ENCODE results near the gene SERPINA5.
"Not testable (repeated sequence)": the region's sequence is repeated elsewhere in the genome, so short reads cannot be mapped to it uniquely, and the experiment has no call there.

The SERPINA5 gene

DNA sequence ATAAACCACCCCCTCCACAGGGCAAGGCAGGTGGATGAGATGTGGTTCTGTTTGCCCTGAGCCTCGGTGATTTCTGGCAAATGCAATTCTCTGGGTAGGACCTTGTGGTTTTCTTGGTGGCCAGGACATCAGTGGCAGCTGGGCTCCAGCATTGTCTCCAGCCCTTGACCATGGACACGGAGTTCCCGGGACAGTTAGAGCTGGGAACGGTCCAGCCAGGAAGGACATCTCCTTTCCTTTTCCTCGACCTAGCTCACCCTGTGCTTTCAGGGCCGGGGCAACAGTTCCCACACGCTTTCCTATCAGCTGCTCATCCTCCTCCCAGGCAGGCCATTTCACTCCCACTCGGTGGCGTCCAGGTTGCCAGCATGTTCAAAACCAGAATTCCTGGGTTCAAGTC is 10.8 kb upstream of the SERPINA5 start:
- Histone ChIP-seq H3K9ac (ENCODE audit: low read depth, low read length) (no peak overlapping the region), H3K27ac (ENCODE audit: low read length) (no peak overlapping the region), H3K4me1 (ENCODE audit: insufficient read depth, low read length) (no peaks in the 10 kb centered on the region), H3K4me3 (ENCODE audit: low read length) (no peak overlapping the region), H3K9me3 (ENCODE audit: insufficient read depth, low read depth, low read length) (no peaks in the 10 kb centered on the region), H3K27me3 (ENCODE audit: insufficient read depth, low read length) (no peaks in the 10 kb centered on the region), H3K36me3 (ENCODE audit: insufficient read depth, low read depth, low read length) (no peaks in the 10 kb centered on the region)

DNA sequence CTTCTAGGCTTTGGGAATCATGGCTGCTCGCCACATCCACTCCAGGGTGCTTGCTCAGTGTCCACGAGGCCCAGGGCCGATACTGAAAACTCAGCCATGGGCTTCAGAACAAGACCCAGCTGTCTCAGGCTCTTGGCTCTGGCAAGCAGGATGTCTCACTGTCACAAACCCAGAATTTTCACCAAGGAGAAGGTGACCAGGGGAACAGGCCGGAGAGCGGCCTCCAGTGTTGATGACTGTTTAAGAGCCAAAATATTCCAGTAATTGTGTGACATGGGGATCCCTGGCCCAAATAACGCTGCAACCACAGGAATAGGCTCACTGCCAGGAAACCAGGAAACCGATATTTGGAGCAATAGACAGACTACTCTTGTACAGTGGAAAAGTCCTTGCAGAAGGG is 9.8 kb upstream of the SERPINA5 start:
- H3K4me1 ChIP-seq (ENCODE audit: insufficient read depth, low read length), result no peaks in the 10 kb centered on the region
- no peaks in the 10 kb centered on the region for H3K27me3 ChIP-seq (ENCODE audit: insufficient read depth, low read length)
- no peak overlapping the region for H3K27ac ChIP-seq (ENCODE audit: low read length)
- H3K9ac ChIP-seq (ENCODE audit: low read depth, low read length), result no peak overlapping the region
- H3K4me3 ChIP-seq (ENCODE audit: low read length), result no peak overlapping the region
- H3K9me3 ChIP-seq (ENCODE audit: insufficient read depth, low read depth, low read length), result no peaks in the 10 kb centered on the region
- no peaks in the 10 kb centered on the region for H3K36me3 ChIP-seq (ENCODE audit: insufficient read depth, low read depth, low read length)

DNA sequence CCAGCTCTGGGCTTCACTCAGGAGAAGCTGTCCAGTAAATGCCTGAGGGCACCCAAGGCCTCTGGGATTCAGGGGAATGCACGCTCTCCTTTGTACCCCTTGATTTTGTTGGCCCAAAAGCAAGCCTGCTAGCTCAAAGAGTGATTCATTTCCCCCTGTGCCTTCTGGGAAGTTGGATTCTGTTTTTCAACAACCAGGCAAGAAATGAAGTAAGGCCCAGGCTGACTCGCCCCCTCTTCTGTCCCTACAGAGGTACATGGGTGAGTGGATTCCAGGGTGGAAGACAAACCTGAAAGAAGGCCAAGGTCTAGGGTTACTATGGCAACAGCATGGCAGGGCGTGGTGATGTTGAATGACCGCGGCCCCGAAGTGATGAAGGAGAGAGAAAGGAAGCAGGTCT is 9.3 kb upstream of the SERPINA5 start:
- Histone ChIP-seq H3K4me1 (ENCODE audit: insufficient read depth, low read length) (no peaks in the 10 kb centered on the region), H3K36me3 (ENCODE audit: insufficient read depth, low read depth, low read length) (no peaks in the 10 kb centered on the region), H3K9me3 (ENCODE audit: insufficient read depth, low read depth, low read length) (no peaks in the 10 kb centered on the region), H3K27me3 (ENCODE audit: insufficient read depth, low read length) (no peaks in the 10 kb centered on the region; the same call in 1 of the 2 replicates), H3K9ac (ENCODE audit: low read depth, low read length) (no peak overlapping the region), H3K4me3 (ENCODE audit: low read length) (no peak overlapping the region), H3K27ac (ENCODE audit: low read length) (no peak overlapping the region)

DNA sequence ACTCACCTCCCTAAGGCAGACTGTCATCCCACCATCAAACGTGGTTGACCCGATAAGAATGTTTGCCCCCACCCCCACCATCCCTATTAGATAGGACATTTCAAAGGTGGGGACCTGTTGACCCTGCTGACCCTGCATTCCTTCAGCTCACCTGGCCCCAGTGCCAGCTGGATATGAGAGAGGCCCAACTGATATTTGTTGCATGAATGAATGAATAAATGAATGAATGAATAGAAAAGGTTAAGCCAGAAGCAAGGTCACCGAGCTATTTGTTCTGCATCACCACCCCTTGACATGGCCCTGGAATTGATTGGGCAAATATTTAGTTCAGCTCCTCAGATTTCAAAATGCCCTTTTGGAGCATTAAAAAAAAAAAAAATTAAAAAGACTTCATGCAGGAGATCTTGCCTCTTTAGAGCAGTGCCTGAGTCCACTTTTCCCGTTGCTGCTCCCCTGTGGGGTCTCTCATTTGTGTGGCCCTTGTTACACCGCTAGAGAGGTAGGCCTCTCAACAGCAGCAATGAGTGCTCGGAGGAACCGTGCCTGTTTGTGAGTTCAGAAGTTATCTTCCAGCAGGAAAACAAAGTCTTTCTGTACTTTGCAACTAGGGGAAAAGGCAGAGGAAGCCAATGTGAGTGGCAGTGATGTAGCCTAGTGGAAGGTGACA is 8.5 kb upstream of the SERPINA5 start:
- Histone ChIP-seq H3K9ac (ENCODE audit: low read depth, low read length) (no peak overlapping the region), H3K27me3 (ENCODE audit: insufficient read depth, low read length) (no peaks in the 10 kb centered on the region; the same call in 1 of the 2 replicates), H3K27ac (ENCODE audit: low read length) (no peak overlapping the region), H3K9me3 (ENCODE audit: insufficient read depth, low read depth, low read length) (no peaks in the 10 kb centered on the region), H3K4me3 (ENCODE audit: low read length) (no peak overlapping the region), H3K4me1 (ENCODE audit: insufficient read depth, low read length) (no peaks in the 10 kb centered on the region), H3K36me3 (ENCODE audit: insufficient read depth, low read depth, low read length) (no peaks in the 10 kb centered on the region)

DNA sequence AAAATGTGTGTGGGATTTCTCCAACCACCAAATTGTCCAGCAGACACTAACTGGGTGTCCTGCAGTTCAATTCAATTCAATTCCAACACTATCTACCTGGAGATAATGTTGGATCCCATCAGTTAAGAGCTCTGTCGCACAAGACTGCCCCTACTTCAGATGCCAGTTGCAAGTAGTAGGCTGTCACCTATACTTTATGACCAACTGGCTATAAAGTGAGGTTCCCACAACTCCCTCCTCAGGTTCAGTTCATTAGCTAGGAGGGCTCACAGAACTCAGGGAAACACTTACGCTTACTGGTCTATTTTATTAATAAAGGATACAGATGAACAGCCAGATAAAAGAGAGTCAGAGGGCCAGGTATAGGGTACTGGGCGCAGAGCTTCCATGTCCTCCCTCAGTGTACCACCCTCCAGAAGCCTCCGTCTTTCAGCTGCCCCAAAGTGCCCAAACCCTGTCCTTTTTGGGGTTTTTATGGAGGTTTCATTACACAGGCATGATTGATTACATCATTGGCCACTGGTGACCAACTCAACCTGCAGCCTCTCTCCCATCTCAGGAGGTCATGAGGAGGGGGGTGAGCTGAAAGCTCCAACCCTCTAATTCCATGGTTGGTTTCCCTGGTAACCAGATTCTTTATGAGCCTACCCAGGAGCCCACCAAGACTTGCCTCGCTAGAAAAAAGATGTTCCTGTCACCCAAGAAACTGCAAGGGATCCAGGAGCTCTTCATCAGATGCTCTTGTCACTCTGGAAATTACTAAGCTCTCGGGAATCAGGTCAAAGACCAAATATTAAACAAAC is 7.5 kb upstream of the SERPINA5 start:
- no peak overlapping the region for H3K27ac ChIP-seq (ENCODE audit: low read length)
- no peak overlapping the region for H3K4me3 ChIP-seq (ENCODE audit: low read length)
- no peak overlapping the region for H3K9ac ChIP-seq (ENCODE audit: low read depth, low read length)
- no peaks in the 10 kb centered on the region for H3K9me3 ChIP-seq (ENCODE audit: insufficient read depth, low read depth, low read length)
- H3K4me1 ChIP-seq (ENCODE audit: insufficient read depth, low read length), result no peaks in the 10 kb centered on the region
- no peaks in the 10 kb centered on the region for H3K36me3 ChIP-seq (ENCODE audit: insufficient read depth, low read depth, low read length)
- H3K27me3 ChIP-seq (ENCODE audit: insufficient read depth, low read length), result no peaks in the 10 kb centered on the region; the same call in 1 of the 2 replicates

DNA sequence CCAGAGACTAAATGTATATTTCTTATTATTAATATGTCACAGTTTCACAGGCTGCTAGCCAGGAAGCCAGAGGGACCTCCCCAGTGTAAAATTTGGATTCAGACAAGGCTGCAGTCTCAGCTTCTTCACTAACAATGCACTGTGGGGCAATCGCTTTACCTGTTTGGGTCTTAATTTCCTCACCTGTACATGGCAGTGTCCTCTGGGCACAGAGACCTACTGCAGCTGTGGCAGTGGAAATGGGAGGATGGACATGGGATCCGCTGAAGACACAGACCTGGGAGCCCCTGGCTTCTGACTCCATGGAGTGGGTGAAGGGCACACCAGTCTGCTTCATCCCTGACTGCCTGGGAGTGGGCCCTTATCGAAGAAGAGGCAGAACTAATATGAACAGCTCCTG is 6.9 kb upstream of the SERPINA5 start:
- H3K27ac ChIP-seq (ENCODE audit: low read length), result no peak overlapping the region
- H3K4me3 ChIP-seq (ENCODE audit: low read length), result no peak overlapping the region
- H3K9me3 ChIP-seq (ENCODE audit: insufficient read depth, low read depth, low read length), result no peaks in the 10 kb centered on the region; the same call in 1 of the 2 replicates
- H3K27me3 ChIP-seq (ENCODE audit: insufficient read depth, low read length), result no peaks in the 10 kb centered on the region; the same call in 1 of the 2 replicates
- H3K4me1 ChIP-seq (ENCODE audit: insufficient read depth, low read length), result no peaks in the 10 kb centered on the region
- H3K9ac ChIP-seq (ENCODE audit: low read depth, low read length), result no peak overlapping the region
- H3K36me3 ChIP-seq (ENCODE audit: insufficient read depth, low read depth, low read length), result no peaks in the 10 kb centered on the region

DNA sequence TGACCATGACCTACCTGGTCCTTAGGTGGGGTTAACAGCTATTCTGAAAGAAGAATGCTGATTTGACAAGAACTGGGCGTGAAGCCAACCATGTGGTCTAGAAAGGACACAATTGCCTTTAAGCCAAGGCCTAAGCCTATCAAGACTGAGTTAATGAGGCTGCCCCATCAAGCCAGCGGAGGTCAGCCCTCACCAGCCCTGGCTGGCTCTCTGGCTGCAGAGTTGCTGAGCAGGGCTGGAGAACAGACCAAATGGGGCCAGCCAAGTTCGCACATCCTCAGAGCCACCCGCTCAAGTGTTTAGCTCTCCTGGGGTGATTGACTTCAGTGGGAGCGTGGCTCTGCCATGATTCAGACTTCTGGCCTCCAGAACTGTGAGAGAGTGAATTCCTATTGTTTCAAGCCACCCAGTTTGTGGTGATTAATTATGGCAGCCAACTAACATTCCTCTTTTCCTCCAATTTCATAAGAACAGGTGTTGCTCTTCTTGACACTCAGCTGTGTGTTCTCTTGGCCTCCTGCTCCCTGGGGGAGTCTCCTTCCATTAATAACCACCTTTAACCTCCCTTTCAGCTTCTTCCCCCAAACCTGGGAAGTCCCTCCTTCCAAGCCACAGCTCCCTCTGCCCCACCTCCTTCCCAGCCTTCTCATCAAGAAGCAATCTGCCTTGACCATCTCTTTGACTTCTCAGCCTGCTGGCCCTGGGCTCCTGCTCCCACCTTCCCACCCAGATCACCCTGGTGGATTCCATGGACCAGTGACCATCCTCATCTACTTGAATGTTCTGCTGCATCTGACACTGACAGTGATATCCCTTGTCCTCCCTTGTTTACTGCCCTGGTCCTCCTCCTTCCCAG is 5.3 kb upstream of the SERPINA5 start:
- Histone ChIP-seq H3K4me1 (ENCODE audit: insufficient read depth, low read length) (peaks cover 2% of the 10 kb centered on the region; the same call in 1 of the 2 replicates), H3K4me3 (ENCODE audit: low read length) (no peak overlapping the region), H3K27ac (ENCODE audit: low read length) (no peak overlapping the region), H3K27me3 (ENCODE audit: insufficient read depth, low read length) (peaks cover 9% of the 10 kb centered on the region), H3K9ac (ENCODE audit: low read depth, low read length) (no peak overlapping the region), H3K36me3 (ENCODE audit: insufficient read depth, low read depth, low read length) (no peaks in the 10 kb centered on the region), H3K9me3 (ENCODE audit: insufficient read depth, low read depth, low read length) (no peaks in the 10 kb centered on the region; the same call in 1 of the 2 replicates)

DNA sequence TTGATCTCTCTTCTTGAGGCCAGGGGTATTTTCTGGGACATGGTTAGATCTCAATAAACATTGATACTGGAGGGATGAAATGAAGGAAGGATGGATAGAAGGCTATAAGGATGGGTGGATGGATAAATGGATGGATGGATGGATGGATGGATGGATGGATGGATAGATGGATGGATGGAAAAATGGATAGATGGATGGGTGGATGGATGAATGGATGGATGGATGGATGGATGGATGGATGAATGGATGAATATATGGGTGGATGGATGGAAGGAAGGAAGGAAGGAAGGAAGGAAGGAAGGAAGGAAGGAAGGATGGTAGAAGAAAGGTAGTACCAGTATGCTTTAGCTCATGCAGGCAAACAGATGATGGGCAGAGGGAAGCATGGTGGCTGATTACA is 3.8 kb upstream of the SERPINA5 start:
- H3K9me3 ChIP-seq (ENCODE audit: insufficient read depth, low read depth, low read length); H3K4me3 ChIP-seq (ENCODE audit: low read length); H3K27ac ChIP-seq (ENCODE audit: low read length); H3K36me3 ChIP-seq (ENCODE audit: insufficient read depth, low read depth, low read length); H3K4me1 ChIP-seq (ENCODE audit: insufficient read depth, low read length); H3K27me3 ChIP-seq (ENCODE audit: insufficient read depth, low read length); H3K9ac ChIP-seq (ENCODE audit: low read depth, low read length): not testable (repeated sequence)

DNA sequence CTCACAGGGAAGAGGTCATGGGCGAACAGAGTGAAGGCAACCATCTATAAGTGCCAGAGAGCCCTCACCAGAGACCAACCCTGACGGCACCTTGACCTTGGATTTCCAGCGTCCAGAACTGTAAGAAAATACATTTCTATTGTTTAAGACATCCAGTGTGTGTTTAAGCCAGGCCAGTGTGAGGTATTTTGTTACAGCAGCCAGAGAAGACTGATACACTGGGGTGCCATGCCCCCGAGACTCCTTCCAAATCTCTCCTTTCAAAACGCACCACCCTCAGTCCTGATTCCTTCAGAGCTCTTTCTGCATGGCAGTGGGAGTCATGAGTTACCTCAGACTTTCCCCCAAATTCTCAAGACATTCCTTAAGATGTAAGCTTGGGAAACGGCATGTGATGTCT is 2.5 kb upstream of the SERPINA5 start:
- Histone ChIP-seq H3K9ac (ENCODE audit: low read depth, low read length) (no peak overlapping the region), H3K4me1 (ENCODE audit: insufficient read depth, low read length) (peaks cover 5% of the 10 kb centered on the region; the same call in 1 of the 2 replicates), H3K27me3 (ENCODE audit: insufficient read depth, low read length) (peaks cover 9% of the 10 kb centered on the region), H3K4me3 (ENCODE audit: low read length) (no peak overlapping the region), H3K36me3 (ENCODE audit: insufficient read depth, low read depth, low read length) (no peaks in the 10 kb centered on the region), H3K9me3 (ENCODE audit: insufficient read depth, low read depth, low read length) (peaks cover 4% of the 10 kb centered on the region; the same call in 1 of the 2 replicates), H3K27ac (ENCODE audit: low read length) (no peak overlapping the region)

DNA sequence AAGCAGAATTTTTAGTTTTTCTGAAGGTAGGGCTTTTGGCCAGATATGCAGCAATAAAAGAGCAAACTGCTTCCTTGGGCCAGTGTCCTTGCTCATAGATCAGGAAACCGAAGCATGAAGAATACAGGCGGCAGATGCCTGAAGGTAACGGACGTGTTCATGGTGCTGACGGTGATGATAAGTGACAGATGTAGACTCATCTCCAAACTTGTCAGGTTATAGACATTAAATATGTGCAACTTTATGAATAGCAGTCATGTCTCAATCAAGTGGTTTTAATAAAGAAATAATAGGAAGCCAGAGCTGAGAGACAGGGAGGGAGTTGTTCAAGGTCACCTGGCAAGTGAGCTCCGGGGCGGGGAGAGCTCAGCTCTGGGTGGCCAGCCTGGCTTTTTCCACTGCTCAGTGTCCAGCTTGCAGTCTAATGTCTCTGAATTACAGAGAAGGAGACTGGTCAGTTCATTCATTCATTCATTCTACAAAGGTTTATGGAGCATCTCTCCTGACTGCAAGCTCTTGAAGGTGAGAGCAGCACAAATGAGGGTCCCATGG is 1.0 kb downstream of the SERPINA5 start:
- Histone ChIP-seq H3K4me1 (ENCODE audit: insufficient read depth, low read length) (peaks cover 5% of the 10 kb centered on the region; the same call in 1 of the 2 replicates), H3K27me3 (ENCODE audit: insufficient read depth, low read length) (peaks cover 9% of the 10 kb centered on the region; the same call in 1 of the 2 replicates), H3K9me3 (ENCODE audit: insufficient read depth, low read depth, low read length) (peaks cover 8% of the 10 kb centered on the region; the same call in 1 of the 2 replicates), H3K27ac (ENCODE audit: low read length) (no peak overlapping the region), H3K4me3 (ENCODE audit: low read length) (no peak overlapping the region), H3K9ac (ENCODE audit: low read depth, low read length) (no peak overlapping the region), H3K36me3 (ENCODE audit: insufficient read depth, low read depth, low read length) (no peaks in the 10 kb centered on the region)

DNA sequence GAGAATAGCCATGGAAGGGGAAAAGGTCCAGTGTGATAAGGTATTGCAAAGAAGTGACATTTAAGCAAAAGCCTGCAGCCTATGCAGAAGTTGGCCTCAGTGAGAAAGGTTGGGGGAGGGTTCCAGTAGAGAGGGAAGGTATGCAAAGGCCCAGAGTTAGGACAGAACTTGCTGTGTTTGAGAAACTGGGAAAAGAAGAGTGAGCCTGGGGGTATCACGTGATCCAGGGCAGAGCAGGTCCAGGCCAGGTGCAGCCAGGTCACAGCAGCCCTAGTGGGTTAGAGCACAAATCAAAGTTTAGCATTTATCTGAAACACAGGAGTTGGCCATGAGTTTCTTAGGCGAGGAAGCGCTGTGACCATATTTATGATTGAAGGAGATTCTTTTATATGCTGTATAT is 1.6 kb downstream of the SERPINA5 start:
- no peak overlapping the region for H3K4me3 ChIP-seq (ENCODE audit: low read length)
- H3K9me3 ChIP-seq (ENCODE audit: insufficient read depth, low read depth, low read length), result peaks cover 8% of the 10 kb centered on the region; the same call in 1 of the 2 replicates
- peaks cover 9% of the 10 kb centered on the region; the same call in 1 of the 2 replicates for H3K27me3 ChIP-seq (ENCODE audit: insufficient read depth, low read length)
- no peak overlapping the region for H3K27ac ChIP-seq (ENCODE audit: low read length)
- no peak overlapping the region for H3K9ac ChIP-seq (ENCODE audit: low read depth, low read length)
- peaks cover 5% of the 10 kb centered on the region; the same call in 1 of the 2 replicates for H3K4me1 ChIP-seq (ENCODE audit: insufficient read depth, low read length)
- H3K36me3 ChIP-seq (ENCODE audit: insufficient read depth, low read depth, low read length), result no peaks in the 10 kb centered on the region
